ENCODE results near the gene FBXW12.

DNA sequence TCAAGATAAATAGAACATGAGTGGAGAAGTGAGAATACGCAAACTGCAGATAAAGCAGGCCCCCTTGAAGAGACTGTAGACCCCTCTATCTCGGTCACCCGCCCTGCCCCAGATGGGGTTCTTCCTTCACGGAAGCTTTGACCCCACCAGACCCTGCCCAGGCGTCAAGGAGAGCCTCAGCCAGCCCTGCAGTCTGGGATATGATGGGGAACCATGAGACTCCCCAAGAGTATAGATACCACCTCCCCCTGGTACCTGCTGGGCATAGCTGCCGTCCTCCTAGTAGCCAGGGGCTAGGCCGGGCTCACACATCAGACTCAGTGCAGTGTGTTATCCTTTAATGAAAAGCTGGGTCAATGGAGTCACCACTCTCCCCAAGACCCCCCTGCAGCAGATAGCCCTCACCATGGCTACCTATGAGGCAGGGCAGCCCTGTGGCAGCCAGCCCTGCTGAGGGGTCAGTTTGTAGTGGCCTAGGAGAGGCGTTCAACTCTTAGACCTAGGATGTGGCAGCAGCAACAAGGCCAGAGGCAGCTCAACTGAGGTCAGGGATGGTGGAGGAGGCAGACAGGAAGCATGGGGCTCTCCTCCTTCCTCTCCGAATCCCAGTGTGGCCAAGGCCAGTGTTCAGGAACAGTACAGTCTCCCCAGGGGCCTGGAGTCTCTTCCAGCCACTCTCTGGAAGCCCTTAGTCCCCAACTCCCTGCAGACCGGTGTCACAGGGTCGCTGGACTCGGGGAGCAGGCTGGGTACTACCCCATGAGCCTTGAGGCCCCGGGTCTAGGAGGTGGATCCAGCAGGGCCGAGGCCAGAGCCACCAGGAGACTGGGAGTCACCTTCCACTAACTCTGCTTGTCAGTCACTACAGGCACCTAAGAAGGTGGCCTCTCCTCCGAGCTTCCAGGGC lies 31.8 kb downstream of the FBXW12 start:
- TF ChIP-seq POLR2A (IDR thresholded peaks at IDR 0.05), result no peak
- TF ChIP-seq, protein P1, sequence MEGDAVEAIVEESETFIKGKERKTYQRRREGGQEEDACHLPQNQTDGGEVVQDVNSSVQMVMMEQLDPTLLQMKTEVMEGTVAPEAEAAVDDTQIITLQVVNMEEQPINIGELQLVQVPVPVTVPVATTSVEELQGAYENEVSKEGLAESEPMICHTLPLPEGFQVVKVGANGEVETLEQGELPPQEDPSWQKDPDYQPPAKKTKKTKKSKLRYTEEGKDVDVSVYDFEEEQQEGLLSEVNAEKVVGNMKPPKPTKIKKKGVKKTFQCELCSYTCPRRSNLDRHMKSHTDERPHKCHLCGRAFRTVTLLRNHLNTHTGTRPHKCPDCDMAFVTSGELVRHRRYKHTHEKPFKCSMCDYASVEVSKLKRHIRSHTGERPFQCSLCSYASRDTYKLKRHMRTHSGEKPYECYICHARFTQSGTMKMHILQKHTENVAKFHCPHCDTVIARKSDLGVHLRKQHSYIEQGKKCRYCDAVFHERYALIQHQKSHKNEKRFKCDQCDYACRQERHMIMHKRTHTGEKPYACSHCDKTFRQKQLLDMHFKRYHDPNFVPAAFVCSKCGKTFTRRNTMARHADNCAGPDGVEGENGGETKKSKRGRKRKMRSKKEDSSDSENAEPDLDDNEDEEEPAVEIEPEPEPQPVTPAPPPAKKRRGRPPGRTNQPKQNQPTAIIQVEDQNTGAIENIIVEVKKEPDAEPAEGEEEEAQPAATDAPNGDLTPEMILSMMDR (IDR thresholded peaks at IDR 0.05), result no peak

Data from right lobe of liver (tissue), 4 donors.